ENCODE results near the gene PRKCH. TPM values are rescaled to one million over a fixed set of nuclear protein-coding genes. Genes with fewer than 3 reads are reported as not detected.

PRKCH gene
- total RNA-seq, 4 donors from 2014 or later = 49.5 to 147 (median 59.2) TPM

GRCh38 chr14:61470261-61470960 lies 149.0 kb downstream of the PRKCH start:
- no peaks in the 10 kb centered on the region for H3K9me3 ChIP-seq
- no peak for DNase-seq (ENCODE audit: low spot score in 2 of 2)
- H3K27ac ChIP-seq = peak overlapping the region; percentile 36
- H3K4me3 ChIP-seq = no peak overlapping the region
- H3K36me3 ChIP-seq = no peaks in the 10 kb centered on the region
- 26% methylated on average over 12 of the region's 13 CpGs for WGBS
- no peak for TF ChIP-seq POLR2A (IDR thresholded peaks at IDR 0.05)
- TF ChIP-seq CTCF (IDR thresholded peaks at IDR 0.05) = no peak
- TF ChIP-seq EP300 (IDR thresholded peaks at IDR 0.05) = no peak
- no peak for TF ChIP-seq POLR2AphosphoS5 (IDR thresholded peaks at IDR 0.05)
- H3K4me1 ChIP-seq = peaks cover 67% of the 10 kb centered on the region
- H3K27me3 ChIP-seq = no peaks in the 10 kb centered on the region

GRCh38 chr14:61470961-61471293 lies 149.5 kb downstream of the PRKCH start:
- Histone ChIP-seq H3K9me3 (no peaks in the 10 kb centered on the region), H3K27me3 (no peaks in the 10 kb centered on the region), H3K27ac (peak overlapping the region; percentile 36), H3K36me3 (no peaks in the 10 kb centered on the region), H3K4me1 (peaks cover 69% of the 10 kb centered on the region), H3K4me3 (no peak overlapping the region)
- no peak for DNase-seq (ENCODE audit: low spot score in 2 of 2)
- WGBS = 75% methylated on average over 3 of the region's 3 CpGs
- TF ChIP-seq CTCF (IDR thresholded peaks at IDR 0.05) (no peak), POLR2AphosphoS5 (IDR thresholded peaks at IDR 0.05) (no peak), EP300 (IDR thresholded peaks at IDR 0.05) (no peak), POLR2A (IDR thresholded peaks at IDR 0.05) (no peak)

GRCh38 chr14:61471297-61472005 lies 150.1 kb downstream of the PRKCH start:
- Histone ChIP-seq H3K36me3 (no peaks in the 10 kb centered on the region), H3K9me3 (no peaks in the 10 kb centered on the region), H3K4me1 (peaks cover 75% of the 10 kb centered on the region), H3K27me3 (no peaks in the 10 kb centered on the region), H3K27ac (peak overlapping the region; percentile 36), H3K4me3 (peak overlapping the region; percentile 28)
- 67% methylated on average over 7 of the region's 7 CpGs for WGBS
- TF ChIP-seq CTCF (IDR thresholded peaks at IDR 0.05) = no peak
- no peak for DNase-seq (ENCODE audit: low spot score in 2 of 2)

- Histone ChIP-seq H3K27ac (peak overlapping the region; percentile 36), H3K4me3 (peak overlapping the region; percentile 28), H3K27me3 (no peaks in the 10 kb centered on the region), H3K9me3 (no peaks in the 10 kb centered on the region), H3K4me1 (peaks cover 78% of the 10 kb centered on the region), H3K36me3 (no peaks in the 10 kb centered on the region)
- no peak for TF ChIP-seq POLR2A (IDR thresholded peaks at IDR 0.05)
- TF ChIP-seq POLR2AphosphoS5 (IDR thresholded peaks at IDR 0.05) = peak in 1 of 3 donors; percentile 21
- no peak for TF ChIP-seq CTCF (IDR thresholded peaks at IDR 0.05)
- TF ChIP-seq EP300 (IDR thresholded peaks at IDR 0.05) = no peak
- WGBS = 44% methylated on average over 8 of the region's 8 CpGs
- no peak for DNase-seq (ENCODE audit: low spot score in 2 of 2)
Measured at GRCh38 chr14:61472011-61472672, 150.8 kb downstream of the PRKCH start.

GRCh38 chr14:61472801-61473376 lies 151.5 kb downstream of the PRKCH start:
- no peak for DNase-seq (ENCODE audit: low spot score in 2 of 2)
- Histone ChIP-seq H3K27ac (no peak overlapping the region), H3K9me3 (no peaks in the 10 kb centered on the region), H3K4me3 (no peak overlapping the region), H3K27me3 (no peaks in the 10 kb centered on the region), H3K36me3 (no peaks in the 10 kb centered on the region), H3K4me1 (peaks cover 78% of the 10 kb centered on the region)
- WGBS = 75% methylated on average over 3 of the region's 3 CpGs
- TF ChIP-seq POLR2A (IDR thresholded peaks at IDR 0.05) = no peak
